GM23338 (cell line): ENCODE results near the gene SNAPC2. TPM values are rescaled to one million over a fixed set of nuclear protein-coding genes. Genes with fewer than 3 reads are reported as not detected.

Experiments
- ATAC-seq: fragments of 200-7000 bp; cut with Tn5 transposase; 3 replicates; pipeline ENCODE4 v1.9.1; 2020
- DNase-seq: peaks from one replicate; pipeline ENCODE4 v3.0.0-alpha.2; 2015; ENCODE audit warnings: low spot score
- H2AFZ ChIP-seq: fragments of 200-600 bp; sonication (generic); 2 replicates; pipeline ENCODE4 v1.8.0; 2016; ENCODE audit warnings: antibody characterized with exemption, mild to moderate bottlenecking, moderate library complexity
- H3F3A ChIP-seq: fragments of 200-600 bp; sonication (generic); replicated peaks from 2 replicates; pipeline ENCODE4 v1.8.0; 2017; ENCODE audit warnings: antibody characterized with exemption, mixed run types, low read depth
- H3K27ac ChIP-seq: fragments of 200-600 bp; sonication (generic); 2 replicates; pipeline ENCODE4 v1.6.1; 2016; ENCODE audit warnings: low read depth
- H3K27me3 ChIP-seq: fragments of 200-600 bp; sonication (generic); 2 replicates; pipeline ENCODE4 v1.8.0; 2016; ENCODE audit warnings: mild to moderate bottlenecking, mixed run types, moderate library complexity; ENCODE audit not compliant: insufficient read depth
- H3K36me3 ChIP-seq: fragments of 200-600 bp; sonication (generic); 2 replicates; pipeline ENCODE4 v1.8.0; 2016; ENCODE audit warnings: mild to moderate bottlenecking; ENCODE audit not compliant: insufficient read depth
- H3K4me1 ChIP-seq: fragments of 200-600 bp; sonication (generic); 2 replicates; pipeline ENCODE4 v1.8.0; 2016; ENCODE audit warnings: mild to moderate bottlenecking, moderate library complexity; ENCODE audit not compliant: insufficient read depth
- H3K4me2 ChIP-seq: fragments of 200-600 bp; sonication (generic); 2 replicates; pipeline ENCODE4 v1.7.1; 2017; ENCODE audit warnings: mixed run types
- H3K4me3 ChIP-seq: fragments of 200-600 bp; sonication (generic); 2 replicates; pipeline ENCODE4 v1.6.1; 2016; ENCODE audit warnings: mixed run types
- H3K79me2 ChIP-seq: fragments of 200-600 bp; sonication (generic); replicated peaks from 2 replicates; pipeline ENCODE4 v1.8.0; 2017; ENCODE audit warnings: mild to moderate bottlenecking; ENCODE audit not compliant: insufficient read depth
- H3K9me2 ChIP-seq: fragments of 200-600 bp; sonication (generic); 2 replicates; pipeline ENCODE4 v1.8.0; 2017; ENCODE audit not compliant: insufficient read depth
- H4K20me1 ChIP-seq: fragments of 200-600 bp; sonication (generic); replicated peaks from 2 replicates; pipeline ENCODE4 v1.8.0; 2017; ENCODE audit warnings: mild to moderate bottlenecking; ENCODE audit not compliant: insufficient read depth
- H3K27ac Mint-ChIP-seq: 2 replicates; pipeline ENCODE4 v1.8.0; 2020; ENCODE audit warnings: inconsistent platforms, mild to moderate bottlenecking, moderate library complexity, mixed read lengths
- H3K27me3 Mint-ChIP-seq: 3 replicates; pipeline ENCODE4 v1.8.0; 2022; ENCODE audit warnings: low read depth, mild to moderate bottlenecking, moderate library complexity, mixed read lengths, inconsistent platforms; ENCODE audit not compliant: insufficient read depth, poor library complexity
- H3K36me3 Mint-ChIP-seq: 3 replicates; pipeline ENCODE4 v1.8.0; 2021; ENCODE audit warnings: low read depth, mild to moderate bottlenecking, inconsistent platforms, moderate library complexity, mixed read lengths
- H3K4me1 Mint-ChIP-seq: 3 replicates; pipeline ENCODE4 v1.8.0; 2020; ENCODE audit warnings: mild to moderate bottlenecking, inconsistent platforms, mixed read lengths
- H3K4me3 Mint-ChIP-seq: 3 replicates; pipeline ENCODE4 v1.8.0; 2021; ENCODE audit warnings: moderate library complexity, mild to moderate bottlenecking, inconsistent platforms, mixed read lengths
- H3K9me3 Mint-ChIP-seq: 3 replicates; pipeline ENCODE4 v1.8.0; 2020; ENCODE audit warnings: moderate library complexity, mild to moderate bottlenecking, inconsistent platforms, mixed read lengths
- CREB1 ChIP-seq: fragments of 250-450 bp; sonication (Bioruptor Pico); IDR thresholded peaks from 2 replicates; pipeline ENCODE4 v1.5.0; 2020; ENCODE audit warnings: low read depth, mild to moderate bottlenecking, moderate library complexity
- EZH2 ChIP-seq: fragments of 200-600 bp; sonication (generic); IDR thresholded peaks from one replicate; pipeline ENCODE4 v1.8.0; 2017; ENCODE audit warnings: antibody characterized with exemption, mild to moderate bottlenecking, low read depth; ENCODE audit not compliant: unreplicated experiment
- EZH2phosphoT487 ChIP-seq: fragments of 200-600 bp; sonication (generic); IDR thresholded peaks from one replicate; pipeline ENCODE4 v1.8.1; 2018; ENCODE audit warnings: antibody characterized with exemption; ENCODE audit not compliant: unreplicated experiment
- JUNB ChIP-seq: IDR thresholded peaks from one replicate; pipeline ENCODE4 v1.6.1; 2016; ENCODE audit warnings: antibody characterized with exemption; ENCODE audit not compliant: unreplicated experiment
- NANOG ChIP-seq: IDR thresholded peaks from 2 replicates; pipeline ENCODE4 v1.6.1; 2016; ENCODE audit warnings: antibody characterized with exemption, borderline replicate concordance
- POLR2AphosphoS5 ChIP-seq: IDR thresholded peaks from 2 replicates; pipeline ENCODE4 v1.6.1; 2016; ENCODE audit warnings: antibody characterized with exemption, low read depth
- polyA plus RNA-seq: library from polyadenylated mRNA; unstranded; fragments of >200 nt; fragmentation: Nextera tagmentation; extraction: Ambion mirVana; gene quantifications from 2 replicates; pipeline ENCODE4 v1.2.1, GENCODE V29; 2016
- total RNA-seq: library from RNA; depleted of rRNA; stranded (reverse); fragments of >200 nt; shearing (Covaris generic); gene quantifications from 2 replicates; pipeline ENCODE4 v1.2.3, GENCODE V29; 2014
- TF ChIP-seq, protein P1 (sequence below): IDR thresholded peaks from one replicate; pipeline ENCODE4 v1.6.1; 2018; ENCODE audit warnings: antibody characterized with exemption; ENCODE audit not compliant: unreplicated experiment
- TF ChIP-seq, protein P2 (sequence below): IDR thresholded peaks from 2 replicates; pipeline ENCODE4 v1.6.1; 2016; ENCODE audit warnings: antibody characterized with exemption

The SNAPC2 gene
- total and polyA plus RNA-seq, 2 experiments from 2014 or later: 17.1 to 25.1 TPM

DNA sequence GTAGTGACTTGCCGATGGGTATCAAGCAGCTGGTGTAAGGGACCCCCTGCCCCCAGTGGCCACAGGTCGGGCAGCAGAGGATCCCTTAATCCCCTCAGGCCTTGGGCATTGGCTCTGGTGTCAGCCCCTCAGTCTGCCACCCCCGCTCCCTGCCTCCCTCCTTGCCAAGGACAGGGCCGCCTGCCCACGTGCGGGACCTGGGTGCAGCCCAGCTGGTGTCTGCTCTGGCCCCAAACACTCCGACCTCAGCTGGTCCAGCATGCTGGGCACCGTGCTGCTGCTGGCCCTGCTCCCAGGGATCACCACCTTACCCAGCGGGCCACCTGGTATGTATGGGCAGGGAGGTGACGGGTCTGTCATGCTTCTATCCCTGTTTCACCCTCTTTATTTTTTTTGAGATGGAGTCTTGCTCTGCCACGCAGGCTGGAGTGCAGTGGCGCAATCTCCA, 5.5 kb upstream of the SNAPC2 start, which contains the start of gene TGFBR3L:
TSS of gene TGFBR3L (plus strand) at position 233 of the 448 bp plus-strand sequence.
- peaks cover 13% of the 10 kb centered on the region; the same call in 1 of the 2 replicates for H3F3A ChIP-seq
- Mint-ChIP-seq H3K27me3 (peaks cover 48% of the 10 kb centered on the region), H3K36me3 (peaks cover 17% of the 10 kb centered on the region), H3K4me3 (peak within 1 kb of the TSS; percentile 58), H3K4me1 (peaks cover 8% of the 10 kb centered on the region), H3K27ac (no peak within 1 kb of the TSS), H3K9me3 (peaks cover 2% of the 10 kb centered on the region; the same call in 1 of the 3 replicates)
- H3K36me3 ChIP-seq: no peaks in the 10 kb centered on the region
- no peaks in the 10 kb centered on the region; the same call in 1 of the 2 replicates for H3K4me1 ChIP-seq
- ATAC-seq (no peak), DNase-seq (no peak)
- H3K4me3 ChIP-seq: peak within 1 kb of the TSS; percentile 64
- H3K4me2 ChIP-seq: peak within 1 kb of the TSS; percentile 91
- no peak for TF ChIP-seq EZH2phosphoT487
- H3K9me2 ChIP-seq: no peaks in the 10 kb centered on the region
- peaks cover 57% of the 10 kb centered on the region for H3K27me3 ChIP-seq
- peaks cover 5% of the 10 kb centered on the region; the same call in 1 of the 2 replicates for H4K20me1 ChIP-seq
- no peak within 1 kb of the TSS for H2AFZ ChIP-seq
- H3K79me2 ChIP-seq: no peaks in the 10 kb centered on the region
- no peak within 1 kb of the TSS for H3K27ac ChIP-seq

DNA sequence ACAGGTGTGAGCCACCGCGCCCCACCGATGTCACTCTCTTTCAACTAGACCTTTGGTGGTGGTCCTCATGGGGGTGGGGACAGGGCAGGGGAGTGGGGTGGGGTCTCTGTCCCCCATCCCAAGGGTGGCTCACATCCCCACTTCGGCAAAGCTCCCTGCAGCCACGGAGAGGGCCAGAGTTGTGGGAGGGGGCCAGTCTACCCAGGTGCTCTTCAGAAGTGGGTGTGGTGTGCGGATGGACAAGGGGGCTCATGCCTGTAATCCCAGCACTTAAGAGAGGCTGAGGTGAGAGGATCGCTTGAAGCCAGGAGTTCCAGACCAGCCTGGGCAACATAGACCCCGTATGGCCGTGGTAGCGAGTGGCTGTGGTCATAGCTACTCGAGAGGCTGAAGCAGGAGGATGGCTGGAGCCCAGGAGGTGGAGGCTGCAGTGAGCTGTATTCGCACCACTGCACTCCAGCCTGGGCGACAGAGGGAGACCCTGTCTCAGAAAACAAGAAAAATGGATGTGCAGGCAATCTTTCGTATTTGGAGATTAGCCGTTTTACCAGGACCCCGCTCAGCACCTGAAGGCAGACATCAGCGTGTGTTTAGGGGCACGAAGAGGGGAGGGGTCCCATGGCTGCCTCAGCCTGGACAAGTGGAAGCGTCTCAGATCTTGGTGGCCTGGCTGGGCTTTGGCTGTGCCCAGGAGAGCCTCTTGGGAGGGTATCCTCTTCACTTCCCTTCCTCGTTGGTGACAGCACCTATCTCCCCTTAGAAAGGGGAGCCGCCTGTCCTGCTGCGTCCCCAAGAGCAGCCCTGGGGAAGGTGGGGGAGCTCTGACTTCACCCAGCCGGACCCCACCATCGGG, 4.7 kb upstream of the SNAPC2 start:
- Histone ChIP-seq H2AFZ (peak overlapping the region; percentile 88), H3K27ac (no peak overlapping the region), H3K4me2 (peak overlapping the region; percentile 91), H3K79me2 (no peaks in the 10 kb centered on the region), H3K27me3 (peaks cover 57% of the 10 kb centered on the region), H4K20me1 (peaks cover 5% of the 10 kb centered on the region; the same call in 1 of the 2 replicates), H3K9me2 (no peaks in the 10 kb centered on the region), H3F3A (peaks cover 16% of the 10 kb centered on the region; the same call in 1 of the 2 replicates), H3K4me1 (no peaks in the 10 kb centered on the region; the same call in 1 of the 2 replicates), H3K36me3 (no peaks in the 10 kb centered on the region), H3K4me3 (peak overlapping the region; percentile 64)
- H3K9me3 Mint-ChIP-seq: peaks cover 2% of the 10 kb centered on the region; the same call in 1 of the 3 replicates
- no peak overlapping the region for H3K27ac Mint-ChIP-seq
- peaks cover 52% of the 10 kb centered on the region for H3K27me3 Mint-ChIP-seq
- H3K36me3 Mint-ChIP-seq: peaks cover 16% of the 10 kb centered on the region
- no peak for ATAC-seq
- no peak for DNase-seq
- H3K4me1 Mint-ChIP-seq: peaks cover 12% of the 10 kb centered on the region
- H3K4me3 Mint-ChIP-seq: peak overlapping the region; percentile 58
- no peak for TF ChIP-seq NANOG
- 0 out of 2 replicates have a peak, but pooled peaks have one; percentile 3 for TF ChIP-seq POLR2AphosphoS5
- TF ChIP-seq CREB1: no peak

DNA sequence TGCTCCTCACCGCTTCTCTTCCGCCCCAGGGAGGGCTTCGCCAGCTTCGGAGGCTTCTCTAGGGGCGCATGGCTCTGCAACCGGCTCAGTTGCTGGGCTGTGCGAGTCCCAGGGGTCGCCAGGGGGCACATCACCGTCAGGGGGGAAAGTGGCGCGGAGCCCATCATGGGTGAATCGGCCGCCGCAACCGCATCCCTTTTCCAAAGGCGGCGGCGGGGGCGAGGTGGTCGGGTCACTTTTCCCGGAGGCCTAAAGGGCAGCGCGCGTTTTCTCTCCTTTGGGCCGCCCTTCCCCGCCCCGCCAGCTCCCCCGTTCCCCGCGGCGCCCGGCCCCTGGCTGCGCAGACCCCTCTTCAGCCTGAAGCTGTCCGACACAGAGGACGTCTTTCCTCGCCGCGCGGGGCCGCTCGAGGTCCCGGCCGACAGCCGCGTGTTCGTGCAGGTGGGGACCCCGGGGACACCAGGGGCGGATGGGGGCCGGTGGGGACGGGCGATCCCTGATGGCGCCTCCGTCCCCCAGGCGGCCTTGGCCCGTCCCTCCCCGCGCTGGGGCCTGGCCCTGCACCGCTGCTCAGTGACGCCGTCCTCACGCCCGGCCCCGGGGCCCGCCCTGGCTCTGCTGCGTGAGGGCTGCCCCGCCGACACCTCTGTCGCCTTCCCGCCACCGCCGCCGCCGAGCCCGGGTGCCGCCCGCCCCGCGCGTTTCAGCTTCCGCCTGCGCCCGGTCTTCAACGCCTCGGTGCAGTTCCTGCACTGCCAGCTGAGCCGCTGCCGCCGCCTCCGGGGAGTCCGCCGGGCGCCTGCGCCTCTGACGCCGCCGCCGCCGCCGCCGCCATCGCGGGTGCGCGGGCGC, 3.8 kb upstream of the SNAPC2 start:
- Histone ChIP-seq H3K79me2 (no peaks in the 10 kb centered on the region), H3K27ac (no peak overlapping the region), H4K20me1 (peaks cover 8% of the 10 kb centered on the region; the same call in 1 of the 2 replicates), H3K4me3 (peak overlapping the region; percentile 64), H2AFZ (peak overlapping the region; percentile 88), H3K27me3 (peaks cover 57% of the 10 kb centered on the region), H3K9me2 (no peaks in the 10 kb centered on the region), H3K4me2 (peak overlapping the region; percentile 91), H3K36me3 (no peaks in the 10 kb centered on the region), H3F3A (peaks cover 21% of the 10 kb centered on the region), H3K4me1 (no peaks in the 10 kb centered on the region; the same call in 1 of the 2 replicates)
- ATAC-seq (peak; percentile 13), DNase-seq (peak; percentile 71)
- H3K4me1 Mint-ChIP-seq: peaks cover 15% of the 10 kb centered on the region
- H3K36me3 Mint-ChIP-seq: peaks cover 10% of the 10 kb centered on the region
- H3K27me3 Mint-ChIP-seq: peaks cover 52% of the 10 kb centered on the region
- no peak overlapping the region for H3K27ac Mint-ChIP-seq
- H3K4me3 Mint-ChIP-seq: peak overlapping the region; percentile 85
- H3K9me3 Mint-ChIP-seq: peaks cover 2% of the 10 kb centered on the region; the same call in 1 of the 3 replicates
- TF ChIP-seq, protein P1, sequence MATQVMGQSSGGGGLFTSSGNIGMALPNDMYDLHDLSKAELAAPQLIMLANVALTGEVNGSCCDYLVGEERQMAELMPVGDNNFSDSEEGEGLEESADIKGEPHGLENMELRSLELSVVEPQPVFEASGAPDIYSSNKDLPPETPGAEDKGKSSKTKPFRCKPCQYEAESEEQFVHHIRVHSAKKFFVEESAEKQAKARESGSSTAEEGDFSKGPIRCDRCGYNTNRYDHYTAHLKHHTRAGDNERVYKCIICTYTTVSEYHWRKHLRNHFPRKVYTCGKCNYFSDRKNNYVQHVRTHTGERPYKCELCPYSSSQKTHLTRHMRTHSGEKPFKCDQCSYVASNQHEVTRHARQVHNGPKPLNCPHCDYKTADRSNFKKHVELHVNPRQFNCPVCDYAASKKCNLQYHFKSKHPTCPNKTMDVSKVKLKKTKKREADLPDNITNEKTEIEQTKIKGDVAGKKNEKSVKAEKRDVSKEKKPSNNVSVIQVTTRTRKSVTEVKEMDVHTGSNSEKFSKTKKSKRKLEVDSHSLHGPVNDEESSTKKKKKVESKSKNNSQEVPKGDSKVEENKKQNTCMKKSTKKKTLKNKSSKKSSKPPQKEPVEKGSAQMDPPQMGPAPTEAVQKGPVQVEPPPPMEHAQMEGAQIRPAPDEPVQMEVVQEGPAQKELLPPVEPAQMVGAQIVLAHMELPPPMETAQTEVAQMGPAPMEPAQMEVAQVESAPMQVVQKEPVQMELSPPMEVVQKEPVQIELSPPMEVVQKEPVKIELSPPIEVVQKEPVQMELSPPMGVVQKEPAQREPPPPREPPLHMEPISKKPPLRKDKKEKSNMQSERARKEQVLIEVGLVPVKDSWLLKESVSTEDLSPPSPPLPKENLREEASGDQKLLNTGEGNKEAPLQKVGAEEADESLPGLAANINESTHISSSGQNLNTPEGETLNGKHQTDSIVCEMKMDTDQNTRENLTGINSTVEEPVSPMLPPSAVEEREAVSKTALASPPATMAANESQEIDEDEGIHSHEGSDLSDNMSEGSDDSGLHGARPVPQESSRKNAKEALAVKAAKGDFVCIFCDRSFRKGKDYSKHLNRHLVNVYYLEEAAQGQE: no peak
- TF ChIP-seq EZH2phosphoT487: no peak
- no peak for TF ChIP-seq JUNB
- 0 out of 2 replicates have a peak, but pooled peaks have one; percentile 11 for TF ChIP-seq POLR2AphosphoS5
- TF ChIP-seq, protein P2, sequence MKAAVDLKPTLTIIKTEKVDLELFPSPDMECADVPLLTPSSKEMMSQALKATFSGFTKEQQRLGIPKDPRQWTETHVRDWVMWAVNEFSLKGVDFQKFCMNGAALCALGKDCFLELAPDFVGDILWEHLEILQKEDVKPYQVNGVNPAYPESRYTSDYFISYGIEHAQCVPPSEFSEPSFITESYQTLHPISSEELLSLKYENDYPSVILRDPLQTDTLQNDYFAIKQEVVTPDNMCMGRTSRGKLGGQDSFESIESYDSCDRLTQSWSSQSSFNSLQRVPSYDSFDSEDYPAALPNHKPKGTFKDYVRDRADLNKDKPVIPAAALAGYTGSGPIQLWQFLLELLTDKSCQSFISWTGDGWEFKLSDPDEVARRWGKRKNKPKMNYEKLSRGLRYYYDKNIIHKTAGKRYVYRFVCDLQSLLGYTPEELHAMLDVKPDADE: no peak
- peak; percentile 17 for TF ChIP-seq EZH2
